MM.1S (cell line): Measurements from ENCODE around the gene SRGAP3.

Experiments
- DNase-seq: peaks from one replicate; pipeline ENCODE4 v3.0.0-alpha.2; 2015
- H2AFZ ChIP-seq: fragments of 300-600 bp; sonication (generic); 2 replicates; pipeline ENCODE4 v1.6.0; 2016; ENCODE audit warnings: antibody characterized with exemption, low read length
- H3F3A ChIP-seq: fragments of 300-600 bp; sonication (generic); 2 replicates; pipeline ENCODE4 v1.6.1; 2016; ENCODE audit warnings: mild to moderate bottlenecking, antibody characterized with exemption, low read length, moderate library complexity, mixed read lengths; ENCODE audit not compliant: insufficient read depth
- H3K27ac ChIP-seq: fragments of 300-600 bp; sonication (generic); 2 replicates; pipeline ENCODE4 v1.5.1; 2016; ENCODE audit warnings: mild to moderate bottlenecking, low read length
- H3K27me3 ChIP-seq: fragments of 300-600 bp; sonication (generic); replicated peaks from 2 replicates; pipeline ENCODE4 v1.6.0; 2016; ENCODE audit warnings: low read length; ENCODE audit not compliant: insufficient read depth
- H3K36me3 ChIP-seq: fragments of 300-600 bp; sonication (generic); replicated peaks from 2 replicates; pipeline ENCODE4 v1.6.1; 2016; ENCODE audit warnings: mild to moderate bottlenecking, low read length, mixed read lengths; ENCODE audit not compliant: insufficient read depth
- H3K4me1 ChIP-seq: fragments of 300-600 bp; sonication (generic); 2 replicates; pipeline ENCODE4 v1.6.1; 2016; ENCODE audit warnings: low read length, mixed read lengths
- H3K4me2 ChIP-seq: fragments of 300-600 bp; sonication (generic); 2 replicates; pipeline ENCODE4 v1.6.0; 2016; ENCODE audit warnings: low read depth, low read length
- H3K4me3 ChIP-seq: fragments of 300-600 bp; sonication (generic); 2 replicates; pipeline ENCODE4 v1.5.1; 2016; ENCODE audit warnings: low read length, mixed read lengths
- H3K79me2 ChIP-seq: fragments of 300-600 bp; sonication (generic); 2 replicates; pipeline ENCODE4 v1.6.1; 2016; ENCODE audit warnings: mixed run types, low read length, mixed read lengths
- H3K9ac ChIP-seq: fragments of 300-600 bp; sonication (generic); 2 replicates; pipeline ENCODE4 v1.6.1; 2016; ENCODE audit warnings: low read length, mixed read lengths
- H3K9me2 ChIP-seq: fragments of 300-600 bp; sonication (generic); replicated peaks from 2 replicates; pipeline ENCODE4 v1.6.1; 2016; ENCODE audit warnings: mild to moderate bottlenecking, low read length, mixed read lengths; ENCODE audit not compliant: insufficient read depth
- H3K9me3 ChIP-seq: fragments of 300-600 bp; sonication (generic); replicated peaks from 2 replicates; pipeline ENCODE4 v1.6.1; 2016; ENCODE audit warnings: mild to moderate bottlenecking, low read length, mixed read lengths; ENCODE audit not compliant: insufficient read depth
- H4K20me1 ChIP-seq: fragments of 300-600 bp; sonication (generic); 2 replicates; pipeline ENCODE4 v1.6.1; 2016; ENCODE audit warnings: mild to moderate bottlenecking, low read length, moderate library complexity, mixed read lengths; ENCODE audit not compliant: insufficient read depth
- EZH2 ChIP-seq: fragments of 300-600 bp; sonication (generic); optimal IDR thresholded peaks from 2 replicates; pipeline ENCODE3; 2017; ENCODE audit warnings: low read depth, mild to moderate bottlenecking, antibody characterized with exemption, low read length, mixed read lengths
- EZH2phosphoT487 ChIP-seq: fragments of 300-600 bp; sonication (generic); IDR thresholded peaks from 2 replicates; pipeline ENCODE4 v1.6.1; 2018; ENCODE audit warnings: antibody characterized with exemption, low read length
- TF ChIP-seq, protein P1 (sequence below): fragments of 300-600 bp; sonication (generic); IDR thresholded peaks from 2 replicates; pipeline ENCODE4 v1.5.1; 2016; ENCODE audit warnings: antibody characterized with exemption, low read length, mixed read lengths

The SRGAP3 gene

DNA sequence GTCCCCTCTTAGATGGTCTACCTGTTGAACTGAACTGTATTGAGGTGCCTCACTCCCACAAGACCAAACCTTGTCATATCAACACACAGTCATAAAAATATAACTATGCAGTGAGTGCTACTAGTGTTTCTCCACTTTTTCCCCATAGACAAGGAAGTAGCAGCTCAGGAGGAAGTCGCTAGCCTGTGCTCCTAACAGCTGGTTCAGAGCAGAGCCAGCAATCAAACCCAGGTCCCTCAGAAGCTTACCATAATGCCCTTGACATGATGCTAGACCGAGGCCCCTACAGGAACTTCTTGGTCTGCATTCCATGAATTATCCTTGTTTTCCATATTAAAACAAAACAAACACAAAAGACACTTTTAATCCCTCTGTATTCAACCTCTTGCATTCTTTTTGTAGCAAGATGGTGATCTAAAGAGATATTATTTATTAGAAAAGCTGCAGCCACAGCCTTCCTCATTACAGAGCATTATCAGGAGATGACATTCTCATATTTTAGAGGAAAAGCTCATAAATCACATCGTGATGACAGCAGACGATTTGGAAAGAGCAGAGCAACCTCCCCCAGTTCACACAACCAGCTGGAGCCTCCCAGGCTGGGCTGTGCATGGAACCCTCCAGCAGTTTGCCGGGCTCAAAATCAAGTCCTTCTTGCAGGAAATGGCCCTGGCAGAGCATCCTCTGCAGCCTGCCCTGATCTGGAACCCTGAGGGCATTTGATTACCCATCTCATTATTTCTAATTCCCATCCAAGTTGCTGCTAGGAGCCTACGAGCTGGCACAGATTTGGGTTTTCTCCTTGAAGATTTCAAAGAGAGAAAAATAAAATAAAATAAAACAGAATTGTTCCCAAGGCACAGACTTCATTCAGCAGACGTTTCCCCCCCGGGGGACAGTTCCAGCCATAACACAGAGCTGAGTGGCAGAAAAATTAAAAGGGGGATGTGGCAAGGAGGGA lies 118.8 kb downstream of the SRGAP3 start:
- Histone ChIP-seq H3K9me3 (no peaks in the 10 kb centered on the region), H3K36me3 (no peaks in the 10 kb centered on the region), H2AFZ (no peak overlapping the region), H3K9me2 (no peaks in the 10 kb centered on the region), H3K27ac (no peak overlapping the region), H3K9ac (no peak overlapping the region), H3K27me3 (no peaks in the 10 kb centered on the region), H3K4me2 (no peak overlapping the region), H3K79me2 (no peaks in the 10 kb centered on the region), H3K4me1 (no peaks in the 10 kb centered on the region), H3K4me3 (no peak overlapping the region), H3F3A (no peaks in the 10 kb centered on the region), H4K20me1 (no peaks in the 10 kb centered on the region)
- no peak for DNase-seq
- no peak for TF ChIP-seq EZH2

DNA sequence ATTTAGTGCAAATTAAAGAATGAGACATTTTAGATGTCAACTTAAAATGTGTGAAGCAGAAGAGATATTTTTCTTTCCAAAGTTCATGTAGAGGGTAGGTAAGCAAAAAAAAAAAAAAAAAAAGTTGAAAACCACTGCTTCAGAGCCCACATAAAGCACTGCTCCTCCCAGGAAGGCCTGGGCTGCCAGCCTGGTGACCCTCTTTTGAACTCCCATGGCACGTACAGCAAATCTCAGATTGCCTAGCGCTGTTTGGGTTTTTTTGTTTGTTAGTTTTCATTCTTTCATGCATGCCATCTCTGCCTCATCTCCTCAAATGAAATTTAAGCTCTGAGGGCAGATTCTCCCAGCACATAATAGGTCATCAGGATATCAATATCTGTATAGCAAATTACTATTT lies 120.1 kb downstream of the SRGAP3 start:
- H3K4me2 ChIP-seq: no peak overlapping the region
- no peak overlapping the region for H3K4me3 ChIP-seq
- H3K36me3 ChIP-seq: no peaks in the 10 kb centered on the region
- no peak overlapping the region for H2AFZ ChIP-seq
- no peaks in the 10 kb centered on the region for H4K20me1 ChIP-seq
- H3K9ac ChIP-seq: no peak overlapping the region
- H3K79me2 ChIP-seq: no peaks in the 10 kb centered on the region
- DNase-seq: no peak
- H3K9me2 ChIP-seq: no peaks in the 10 kb centered on the region
- H3K27me3 ChIP-seq: no peaks in the 10 kb centered on the region
- H3F3A ChIP-seq: no peaks in the 10 kb centered on the region
- H3K9me3 ChIP-seq: no peaks in the 10 kb centered on the region
- TF ChIP-seq EZH2phosphoT487 (no peak), EZH2 (no peak)
- TF ChIP-seq, protein P1, sequence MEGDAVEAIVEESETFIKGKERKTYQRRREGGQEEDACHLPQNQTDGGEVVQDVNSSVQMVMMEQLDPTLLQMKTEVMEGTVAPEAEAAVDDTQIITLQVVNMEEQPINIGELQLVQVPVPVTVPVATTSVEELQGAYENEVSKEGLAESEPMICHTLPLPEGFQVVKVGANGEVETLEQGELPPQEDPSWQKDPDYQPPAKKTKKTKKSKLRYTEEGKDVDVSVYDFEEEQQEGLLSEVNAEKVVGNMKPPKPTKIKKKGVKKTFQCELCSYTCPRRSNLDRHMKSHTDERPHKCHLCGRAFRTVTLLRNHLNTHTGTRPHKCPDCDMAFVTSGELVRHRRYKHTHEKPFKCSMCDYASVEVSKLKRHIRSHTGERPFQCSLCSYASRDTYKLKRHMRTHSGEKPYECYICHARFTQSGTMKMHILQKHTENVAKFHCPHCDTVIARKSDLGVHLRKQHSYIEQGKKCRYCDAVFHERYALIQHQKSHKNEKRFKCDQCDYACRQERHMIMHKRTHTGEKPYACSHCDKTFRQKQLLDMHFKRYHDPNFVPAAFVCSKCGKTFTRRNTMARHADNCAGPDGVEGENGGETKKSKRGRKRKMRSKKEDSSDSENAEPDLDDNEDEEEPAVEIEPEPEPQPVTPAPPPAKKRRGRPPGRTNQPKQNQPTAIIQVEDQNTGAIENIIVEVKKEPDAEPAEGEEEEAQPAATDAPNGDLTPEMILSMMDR: no peak
- no peaks in the 10 kb centered on the region for H3K4me1 ChIP-seq
- no peak overlapping the region for H3K27ac ChIP-seq

DNA sequence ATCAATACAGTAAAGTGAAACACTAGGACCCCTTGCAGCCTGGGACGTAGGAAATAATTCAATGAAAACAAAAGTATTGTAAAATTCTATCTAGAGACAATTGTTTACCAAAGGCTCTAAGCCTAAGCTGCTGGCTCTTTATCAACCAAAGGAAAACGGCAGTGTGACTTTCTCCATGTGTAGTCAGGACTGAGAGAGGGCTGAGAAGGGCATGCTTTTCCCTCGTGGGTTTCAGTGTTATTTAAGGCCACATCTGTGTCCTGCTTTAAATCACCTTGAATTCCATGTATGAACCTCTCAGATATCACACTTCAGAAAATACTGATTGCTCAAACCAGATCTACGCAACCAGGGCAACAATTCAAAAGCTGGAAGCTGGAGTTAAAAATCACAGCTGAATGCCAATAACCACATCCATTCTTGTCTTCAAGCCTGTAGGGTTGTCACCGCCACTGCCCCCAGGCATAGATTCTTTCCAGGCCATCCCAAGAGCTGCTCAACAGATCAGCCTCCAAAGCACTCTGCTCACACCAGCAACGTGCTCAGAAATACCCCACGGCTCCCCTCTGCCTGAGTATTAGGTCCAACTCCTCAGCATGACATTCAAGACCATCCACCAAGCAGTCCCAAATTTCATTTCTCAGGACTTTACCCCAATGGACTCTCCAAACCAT lies 124.0 kb downstream of the SRGAP3 start:
- Histone ChIP-seq H4K20me1 (no peaks in the 10 kb centered on the region), H3K9me2 (no peaks in the 10 kb centered on the region), H3K9me3 (no peaks in the 10 kb centered on the region), H3F3A (no peaks in the 10 kb centered on the region), H3K9ac (no peak overlapping the region), H3K79me2 (no peaks in the 10 kb centered on the region), H3K27me3 (no peaks in the 10 kb centered on the region), H3K27ac (no peak overlapping the region), H3K4me2 (no peak overlapping the region), H2AFZ (no peak overlapping the region), H3K4me3 (no peak overlapping the region), H3K4me1 (no peaks in the 10 kb centered on the region), H3K36me3 (no peaks in the 10 kb centered on the region)
- TF ChIP-seq EZH2: no peak
- TF ChIP-seq, protein P1: no peak
- no peak for TF ChIP-seq EZH2phosphoT487
- no peak for DNase-seq
